HG03432 (cell line): ENCODE measurements around the gene NUDC.
"Not testable (repeated sequence)": the region's sequence is repeated elsewhere in the genome, so short reads cannot be mapped to it uniquely, and the experiment has no call there.

ENCODE experiments used
- ATAC-seq: cut with Tn5 transposase; IDR thresholded peaks from one replicate; pipeline ENCODE4 v1.9.1; 2021; ENCODE audit warnings: mild to moderate bottlenecking, moderate library complexity; ENCODE audit not compliant: unreplicated experiment

The NUDC gene

DNA sequence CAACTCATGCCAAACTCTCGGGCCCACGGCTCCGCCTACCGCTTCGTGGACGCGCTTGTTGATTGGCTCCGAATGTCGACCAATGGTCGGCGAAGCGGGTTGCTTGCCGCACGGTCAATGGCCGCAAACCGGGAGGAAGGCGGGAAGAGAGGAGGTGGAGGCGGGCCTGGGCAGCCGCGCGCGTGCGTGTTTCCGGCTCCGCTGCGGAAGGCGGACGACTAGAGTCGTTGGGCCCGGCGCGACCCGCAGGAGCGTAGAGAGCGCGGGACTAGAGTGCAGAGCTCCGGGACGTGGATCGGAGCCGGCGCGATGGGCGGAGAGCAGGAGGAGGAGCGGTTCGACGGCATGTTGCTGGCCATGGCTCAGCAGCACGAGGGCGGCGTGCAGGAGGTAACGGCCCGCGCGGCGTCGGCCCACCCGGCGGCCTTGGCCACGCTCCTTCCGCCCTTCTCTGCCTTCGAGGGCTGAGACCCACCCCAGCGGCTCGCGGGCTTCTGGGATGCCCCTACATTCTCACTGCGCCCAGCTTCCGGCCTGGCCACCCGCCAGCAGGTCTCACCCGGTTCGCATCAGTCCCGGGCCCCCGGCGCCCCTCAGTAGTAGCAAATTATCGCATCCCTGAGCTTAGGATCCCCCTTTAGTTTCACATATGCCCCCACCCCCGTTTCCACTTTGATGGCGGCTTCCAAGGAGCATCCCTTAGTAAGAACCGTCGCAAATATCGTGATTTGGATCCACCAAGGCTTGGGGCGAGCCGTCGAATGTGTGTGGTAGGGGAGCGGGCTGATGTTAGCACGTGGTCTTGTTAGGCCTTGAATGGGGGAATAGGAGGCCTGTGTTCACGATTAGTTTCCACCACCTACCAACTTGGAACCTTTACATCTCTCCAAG is at the start of gene NUDC:
Gene NUDC (plus strand): TSS at position 204 of the 891 bp plus-strand sequence. CDS start 106 bp downstream, at position 310.
- ATAC-seq: peak; percentile 97

GRCh38 chr1:26873097-26873496 is 48.4 kb upstream of the NUDC start:
- ATAC-seq: not testable (repeated sequence)

GRCh38 chr1:26874896-26875295 is 46.6 kb upstream of the NUDC start:
- no peak for ATAC-seq

DNA sequence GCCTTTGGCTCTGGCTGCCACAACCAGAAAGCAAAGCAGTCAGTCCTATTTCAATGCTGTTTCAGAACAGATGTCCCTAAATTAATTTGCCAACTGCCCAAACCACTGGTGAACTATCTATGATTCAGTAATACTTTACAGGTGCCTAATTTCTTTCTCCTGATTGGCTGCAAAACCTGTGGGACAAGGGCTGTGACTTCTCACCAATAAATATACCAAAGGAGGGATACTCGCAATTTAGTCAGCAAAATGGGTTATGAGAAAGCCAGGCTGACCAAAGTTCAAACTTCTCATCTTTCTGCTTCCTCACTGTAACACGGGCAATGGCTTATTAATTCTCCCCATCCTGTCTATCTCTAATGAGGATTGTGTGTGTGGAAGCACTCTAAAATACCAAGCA is 44.2 kb upstream of the NUDC start:
- no peak for ATAC-seq

DNA sequence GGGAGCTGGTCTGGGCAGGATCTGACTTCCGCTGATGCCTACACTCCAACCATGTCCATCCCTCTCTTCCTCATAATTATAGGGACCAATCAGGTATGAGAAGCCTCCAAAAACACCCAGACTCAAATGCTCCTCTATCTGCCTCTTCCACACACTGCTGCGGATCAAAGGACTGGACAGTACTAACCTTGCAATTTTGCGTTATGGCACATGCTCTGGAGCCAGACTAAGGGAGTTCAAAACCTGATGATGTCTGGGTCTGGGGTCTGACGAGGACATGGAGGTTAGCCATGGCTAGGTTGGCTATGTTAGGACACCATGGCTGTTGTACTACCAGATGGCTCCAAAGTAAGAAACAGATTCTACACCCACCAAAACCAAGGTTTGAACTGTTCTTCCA is 41.8 kb upstream of the NUDC start:
- no peak for ATAC-seq

GRCh38 chr1:26881611-26882010 is 39.9 kb upstream of the NUDC start:
- ATAC-seq: not testable (repeated sequence)

DNA sequence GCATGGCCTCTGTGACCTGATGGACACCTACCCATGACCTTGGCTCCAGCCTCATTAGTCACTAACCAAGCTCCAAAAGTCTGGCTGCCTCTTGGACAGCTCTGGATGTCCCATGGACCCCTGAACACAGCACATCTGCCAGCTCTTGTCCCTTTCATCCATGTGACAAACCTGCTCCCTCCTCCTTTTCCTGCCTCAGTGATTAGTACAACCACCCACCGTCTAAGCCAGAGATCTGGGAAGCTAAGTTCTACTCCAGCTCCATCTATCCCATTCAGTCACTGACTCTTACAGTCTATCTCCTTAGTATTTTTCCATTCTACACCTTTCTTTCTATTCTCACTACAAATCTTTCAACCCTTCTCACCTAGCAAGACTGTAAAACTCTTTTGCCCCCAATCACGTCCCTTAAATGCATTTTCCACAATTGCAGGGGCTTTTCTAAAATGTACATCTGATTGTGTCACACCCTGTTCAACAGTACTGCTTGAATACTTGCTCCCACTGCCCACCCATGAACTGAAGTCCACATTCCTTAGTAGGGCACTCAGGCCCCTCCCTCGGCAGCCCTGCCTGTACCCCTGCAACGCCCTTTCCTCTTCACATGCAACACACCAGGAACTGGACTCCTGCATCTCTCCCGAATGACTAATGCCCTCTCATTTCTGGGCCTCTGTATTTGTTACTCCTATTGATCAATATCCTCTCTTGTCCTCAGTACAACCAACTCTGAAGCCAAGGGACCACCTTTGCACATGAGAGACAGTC is 38.7 kb upstream of the NUDC start:
- ATAC-seq: no peak

DNA sequence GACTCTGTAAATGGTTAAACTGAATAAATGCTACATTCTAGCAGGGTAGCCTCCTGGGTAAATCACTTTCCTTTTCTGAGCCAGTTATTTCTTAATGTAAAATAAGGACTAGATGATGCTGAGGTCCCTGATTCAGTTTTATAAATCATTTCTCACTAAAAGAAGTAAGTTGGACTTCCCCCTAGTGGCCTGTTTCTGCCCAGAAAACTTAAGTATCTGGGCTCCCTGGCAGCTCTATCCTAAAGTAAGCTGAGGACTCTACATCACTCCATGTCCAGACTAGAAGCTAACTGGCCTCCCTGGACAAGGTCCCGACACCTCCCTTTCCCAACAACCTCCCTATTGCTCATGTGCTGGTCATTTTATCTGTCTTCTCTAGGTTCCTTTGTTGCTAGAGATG is 34.4 kb upstream of the NUDC start:
- ATAC-seq: no peak

DNA sequence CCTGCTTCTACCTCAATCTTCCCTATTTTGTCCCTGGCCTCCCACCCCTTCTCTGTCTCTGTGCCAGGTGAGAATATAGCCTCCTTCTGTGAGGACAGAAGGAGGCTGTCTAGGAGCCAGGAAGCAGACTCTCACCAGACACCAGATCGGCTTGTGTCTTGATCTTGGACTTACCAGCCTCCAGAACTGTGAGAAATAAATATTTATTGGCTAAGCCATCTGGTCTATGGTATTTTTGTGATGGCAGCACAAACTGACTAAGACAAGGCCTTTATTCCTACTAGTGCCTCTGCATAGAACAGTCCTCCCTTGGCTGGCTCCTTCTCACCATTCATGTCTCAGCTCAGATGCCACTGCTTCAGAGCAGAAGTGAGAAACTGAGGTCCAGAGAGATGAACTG is 33.3 kb upstream of the NUDC start:
- no peak for ATAC-seq

DNA sequence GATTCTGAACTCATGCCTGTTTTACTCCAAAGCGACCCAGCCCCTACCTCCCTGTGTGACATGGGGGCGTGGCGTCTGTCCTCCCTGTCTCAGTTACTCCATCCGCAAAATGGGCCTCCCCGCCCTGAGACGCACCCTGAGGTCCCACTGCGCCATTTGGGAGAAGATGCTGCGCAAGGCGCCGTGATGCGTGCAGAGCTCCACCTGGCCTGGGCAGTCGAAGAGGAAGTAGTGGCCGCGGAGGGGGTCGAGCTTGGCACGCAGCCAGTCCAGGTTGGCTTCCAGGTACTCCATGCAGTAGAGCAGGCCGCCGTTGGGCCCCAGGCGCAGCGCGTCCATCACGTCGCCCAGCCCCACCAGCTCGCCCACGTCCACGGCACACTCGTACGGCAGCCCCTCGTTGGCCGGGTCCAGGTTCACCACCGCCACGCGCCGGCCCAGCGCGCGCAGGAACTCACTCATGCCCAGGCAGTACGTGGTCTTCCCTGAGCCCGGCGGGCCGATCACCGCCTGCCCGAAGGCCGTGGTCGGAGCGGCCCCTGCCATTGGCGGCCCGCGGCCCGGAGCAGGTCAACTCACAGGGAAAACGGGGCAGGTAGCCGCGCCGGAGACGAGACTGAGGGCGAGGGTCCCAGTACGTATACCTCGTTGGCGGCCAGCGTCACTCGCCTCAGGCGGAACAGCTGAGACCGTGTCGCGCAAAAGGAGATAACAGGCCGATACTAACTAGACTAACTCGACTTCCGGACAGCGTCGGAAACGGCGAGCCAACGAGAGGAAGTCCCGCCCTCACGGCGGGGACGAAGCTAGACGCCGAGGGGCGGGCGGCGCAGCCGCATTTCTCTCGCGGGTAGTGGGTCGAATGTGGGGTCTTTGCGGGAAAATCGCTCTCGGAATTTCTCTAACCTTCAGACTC is 31.7 kb upstream of the NUDC start, which contains the start of gene GPN2:
Gene GPN2 (minus strand): TSS at position 733 of the 916 bp plus-strand sequence. CDS start 187 bp downstream, at position 546.
- peak; percentile 86 for ATAC-seq

GRCh38 chr1:26890467-26890796 is 31.1 kb upstream of the NUDC start:
- ATAC-seq: peak; percentile 27

GRCh38 chr1:26894263-26894662 is 27.3 kb upstream of the NUDC start:
- ATAC-seq: no peak

- ATAC-seq: no peak
These were observed 24.2 kb upstream of the NUDC start for GRCh38 chr1:26897351-26897750.

- ATAC-seq: peak; percentile 87
These were observed 21.3 kb upstream of the NUDC start, which contains the start of gene GPATCH3 for GRCh38 chr1:26900001-26900814. GPATCH3 (minus strand) TSS chr1:26900467; CDS start chr1:26900442, 25 bp downstream.

- no peak for ATAC-seq
These were observed 20.6 kb upstream of the NUDC start for GRCh38 chr1:26900815-26901511.

DNA sequence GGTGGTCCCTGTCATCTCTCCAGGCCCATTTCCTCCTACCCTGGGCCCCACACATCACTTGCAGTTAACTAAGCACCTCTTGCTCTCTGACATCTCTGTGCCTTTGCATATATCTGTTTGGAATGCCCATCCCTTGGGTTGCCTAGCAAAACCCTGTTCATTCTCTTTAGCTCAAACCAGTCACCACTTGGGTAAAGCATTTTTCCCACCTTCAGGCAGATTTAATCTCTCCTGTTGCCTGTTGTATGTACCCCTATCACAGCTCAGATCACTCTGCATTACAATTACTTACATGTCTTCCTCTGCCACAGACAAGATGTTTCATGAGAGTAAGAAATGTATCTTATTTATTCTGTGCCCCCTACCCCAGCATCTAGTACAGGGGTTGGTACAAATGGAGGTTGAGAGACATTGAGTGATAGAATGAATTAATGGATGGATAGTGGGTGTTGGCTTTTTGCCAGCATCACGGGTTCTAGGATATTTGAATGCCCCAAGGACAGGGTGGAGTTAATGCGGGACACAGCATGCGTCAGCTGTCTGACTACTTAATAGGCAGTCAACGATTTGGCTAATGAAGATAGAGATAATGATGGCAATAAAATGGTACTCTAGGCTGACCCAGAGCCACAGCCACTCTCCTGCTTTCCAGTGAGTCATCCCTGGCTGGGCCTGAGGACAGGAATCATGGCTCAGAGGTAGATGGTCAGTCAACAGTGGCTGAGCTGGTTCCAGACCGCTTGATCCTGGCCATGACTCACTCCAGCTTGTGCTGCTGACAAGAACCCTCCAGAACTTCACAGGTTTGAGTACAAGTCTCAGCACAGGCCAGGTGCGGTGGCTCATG is 14.2 kb upstream of the NUDC start:
- ATAC-seq: no peak

- no peak for ATAC-seq
These were observed 11.6 kb upstream of the NUDC start for GRCh38 chr1:26909951-26910342.

DNA sequence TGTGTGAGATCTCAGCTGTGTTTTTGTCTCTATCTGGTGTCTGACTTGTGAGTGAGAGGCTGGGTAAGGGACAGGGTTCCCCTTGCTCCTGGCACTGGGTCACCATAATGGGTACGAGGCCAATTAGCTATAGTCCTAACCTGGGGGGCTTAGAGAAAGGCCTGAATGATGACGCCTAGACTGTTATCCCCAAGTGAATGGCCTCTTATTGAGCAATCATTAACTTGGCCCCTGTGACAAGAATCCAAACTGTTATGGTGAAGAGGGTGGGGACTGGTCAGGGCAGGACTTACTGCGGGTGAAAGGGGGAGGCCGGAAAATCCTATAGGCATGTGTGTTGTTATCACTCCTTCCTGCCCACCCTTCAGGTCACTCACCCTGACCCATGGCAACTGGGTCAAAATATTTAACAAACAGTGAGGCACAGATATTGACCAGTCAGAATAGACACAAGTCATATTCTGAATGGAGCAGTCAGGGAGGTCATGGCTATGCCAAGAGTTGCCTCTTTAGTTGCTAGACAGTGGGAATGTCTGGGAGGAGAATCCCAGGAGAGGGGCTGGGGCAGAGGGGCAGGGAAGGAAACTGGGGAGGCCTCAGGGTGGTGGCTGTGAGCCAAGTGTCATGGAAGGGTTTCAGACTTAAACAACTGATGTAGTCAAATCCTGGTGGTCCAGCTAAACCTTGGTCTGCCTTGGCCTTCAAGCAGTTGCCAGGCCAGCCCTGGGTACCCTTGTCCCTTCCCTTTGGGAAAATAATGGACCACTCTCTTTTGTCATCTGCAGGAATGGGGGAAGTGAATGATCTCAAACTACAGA is 11.0 kb upstream of the NUDC start:
- no peak for ATAC-seq
